H4 (cell line): ENCODE data around the gene TMEM9B. TPM values are rescaled to one million over a fixed set of nuclear protein-coding genes. Genes with fewer than 3 reads are reported as not detected.

Experiments used
- DNase-seq: peaks from one replicate; pipeline ENCODE4 v3.0.0-alpha.2; 2015; ENCODE audit warnings: low spot score
- total RNA-seq: library from RNA; depleted of rRNA; stranded (reverse); fragments of >200 nt; shearing (Covaris generic); gene quantifications from 2 replicates; pipeline ENCODE4 v1.2.3, GENCODE V29; 2014

TMEM9B gene
- total RNA-seq, 1 experiment from 2014 or later, result 53.1 TPM

DNA sequence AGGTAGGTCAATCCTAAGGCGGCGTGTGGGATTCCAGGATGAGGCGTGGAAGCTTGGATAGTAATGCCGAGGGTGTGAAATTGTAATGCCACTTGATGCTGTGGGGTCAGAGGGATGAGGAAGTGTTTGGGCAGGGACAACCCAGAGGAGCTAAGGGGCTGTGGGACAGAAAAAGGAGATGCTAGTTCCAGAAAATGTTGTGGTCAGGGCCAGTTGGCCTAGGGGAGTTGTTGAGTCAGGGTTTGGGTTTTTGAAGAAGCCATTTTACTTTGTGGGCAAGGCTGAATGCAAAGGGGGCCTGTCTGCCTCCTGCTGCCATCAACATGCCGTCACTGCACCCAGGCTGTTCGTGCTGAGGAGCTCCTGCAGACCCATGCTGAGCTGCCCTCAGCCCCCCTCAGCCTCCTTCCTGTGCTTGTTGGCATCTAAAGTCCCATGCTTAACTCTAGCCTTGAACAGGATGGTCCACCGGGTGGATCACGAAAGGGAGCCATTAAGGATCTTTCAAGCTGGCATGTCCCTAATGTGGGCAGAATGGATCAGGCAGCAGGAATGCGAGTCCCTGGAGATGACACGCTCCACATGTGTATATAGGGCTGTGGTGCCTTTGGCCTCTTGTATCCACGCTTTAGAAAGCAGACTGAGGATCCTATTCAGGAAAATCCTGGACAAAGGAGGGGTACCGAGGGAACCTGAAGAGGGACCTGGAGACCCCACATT lies 33.6 kb downstream of the TMEM9B start:
- DNase-seq, result no peak

DNA sequence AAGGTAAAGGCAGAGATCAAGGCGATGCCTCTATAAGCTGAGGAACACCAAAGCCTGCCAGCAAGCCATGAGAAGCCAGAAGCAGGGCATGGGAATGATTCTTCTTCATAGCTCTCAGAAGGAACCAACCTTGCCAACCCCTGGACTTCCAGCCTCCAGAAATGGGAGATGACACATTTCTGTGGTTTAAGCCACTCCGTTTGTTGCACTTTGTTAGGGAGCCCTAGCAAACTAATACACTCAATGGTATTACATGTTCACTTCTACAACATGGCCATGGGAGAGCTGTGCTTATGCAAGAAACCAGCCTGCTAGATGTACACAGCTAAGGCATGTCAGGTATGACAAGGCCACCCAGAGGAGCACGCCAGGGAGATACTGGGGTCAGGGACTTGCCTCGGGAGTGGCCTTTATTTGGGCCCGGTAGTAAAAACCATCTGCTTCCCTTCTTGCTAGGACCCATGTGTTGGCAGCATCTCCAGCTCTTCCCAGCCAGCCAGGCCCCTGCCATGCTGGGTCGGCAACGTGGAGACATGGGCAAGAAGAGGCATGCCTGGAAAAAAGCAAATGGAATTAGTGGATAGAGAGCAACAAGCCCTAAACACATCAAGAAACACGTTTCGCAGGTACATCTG lies 35.1 kb downstream of the TMEM9B start:
- no peak for DNase-seq

DNA sequence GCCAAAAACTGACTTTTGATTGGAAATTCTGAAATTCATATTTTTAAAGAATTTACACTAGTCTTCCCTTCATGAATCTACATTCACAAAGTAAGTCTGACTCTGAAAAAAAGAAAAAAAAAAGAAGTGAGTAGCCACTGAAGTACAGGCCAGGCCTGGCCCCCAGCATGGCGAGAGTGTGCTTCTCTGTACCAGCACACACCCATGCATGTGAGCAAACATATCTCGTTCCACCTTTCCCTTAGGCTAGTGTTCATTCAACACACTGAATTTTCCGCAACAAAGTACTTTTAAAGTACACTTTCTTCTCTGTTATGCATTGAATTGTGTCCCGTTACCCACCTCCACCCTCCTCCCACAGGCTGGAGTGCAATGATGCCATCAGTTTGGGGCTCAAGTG lies 36.0 kb downstream of the TMEM9B start:
- no peak for DNase-seq

DNA sequence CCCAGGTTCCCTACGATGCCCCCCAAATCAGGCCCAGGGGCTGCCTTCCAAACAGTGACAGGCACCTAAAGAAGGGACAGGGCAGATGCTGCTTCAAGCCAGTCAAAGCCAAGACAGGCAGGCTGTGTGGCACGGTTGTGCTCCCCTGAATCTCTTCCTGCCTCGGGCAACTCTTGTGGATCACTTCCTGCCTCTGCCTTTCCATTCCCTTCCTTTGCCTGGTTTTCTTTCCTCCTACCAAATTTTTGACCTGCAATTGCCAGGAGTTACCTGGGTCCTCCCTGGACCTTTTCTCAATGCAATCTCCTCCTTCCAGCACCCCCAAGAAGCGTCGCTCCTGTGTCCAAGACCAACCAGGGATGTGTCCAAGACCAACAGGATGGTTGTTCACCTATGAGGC lies 37.0 kb downstream of the TMEM9B start:
- no peak for DNase-seq

DNA sequence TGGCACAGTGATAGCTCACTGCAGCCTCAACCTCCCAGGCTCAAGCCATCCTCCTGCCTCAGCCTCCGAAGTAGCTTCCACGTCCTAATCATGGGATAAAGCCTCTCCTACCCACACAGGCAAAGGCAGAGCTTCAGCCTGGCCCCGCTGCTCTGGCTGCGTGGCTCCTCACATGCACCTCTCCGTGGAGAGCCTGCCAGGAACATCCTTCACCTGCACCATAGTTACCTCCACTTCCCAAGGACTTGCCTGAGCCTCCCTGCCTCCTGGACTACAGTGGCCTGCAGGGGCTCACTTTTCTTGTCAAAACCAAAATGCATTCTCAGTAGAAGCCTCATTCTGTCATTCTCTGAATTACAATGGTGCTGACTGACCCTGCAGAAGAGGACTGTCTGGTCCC lies 38.0 kb downstream of the TMEM9B start:
- no peak for DNase-seq

DNA sequence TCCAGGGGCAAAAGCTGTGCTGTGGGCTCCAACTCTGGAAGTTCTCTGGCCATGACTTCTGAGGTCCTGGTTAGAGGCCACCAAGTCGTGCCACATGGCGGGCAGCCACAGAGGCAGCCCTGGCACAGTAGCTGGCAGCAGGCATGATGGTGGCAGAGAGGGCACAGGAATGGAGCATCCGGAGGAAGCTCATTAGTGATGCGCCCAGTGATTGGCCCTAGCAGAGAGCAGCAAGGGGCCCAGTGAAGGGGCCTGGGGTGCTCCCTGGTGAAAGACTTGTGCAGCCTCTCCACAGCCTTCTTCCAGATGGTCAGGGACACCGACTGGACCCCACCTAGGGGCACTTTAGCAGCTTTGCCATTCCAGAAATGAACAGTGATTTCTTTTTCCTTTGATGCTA lies 38.5 kb downstream of the TMEM9B start:
- DNase-seq, result no peak

DNA sequence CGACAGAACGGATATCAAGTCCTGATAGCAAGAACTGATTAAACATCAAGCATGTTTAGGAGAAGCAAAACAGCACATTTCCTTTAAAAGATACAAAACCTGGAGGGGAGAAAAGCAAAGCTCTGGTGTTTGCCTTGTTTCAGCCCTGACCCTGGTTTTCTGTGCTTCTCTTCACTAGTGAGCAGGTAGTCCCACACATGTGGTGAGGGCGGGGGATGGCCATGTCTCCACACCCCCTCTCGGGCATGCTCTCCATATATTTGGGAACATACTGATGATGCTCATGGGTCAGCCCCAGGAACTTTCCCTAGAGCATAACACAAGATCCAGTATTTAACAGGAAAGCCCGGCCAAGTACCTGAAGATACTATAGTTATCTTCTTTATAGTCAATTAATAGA lies 41.6 kb downstream of the TMEM9B start:
- no peak for DNase-seq

DNA sequence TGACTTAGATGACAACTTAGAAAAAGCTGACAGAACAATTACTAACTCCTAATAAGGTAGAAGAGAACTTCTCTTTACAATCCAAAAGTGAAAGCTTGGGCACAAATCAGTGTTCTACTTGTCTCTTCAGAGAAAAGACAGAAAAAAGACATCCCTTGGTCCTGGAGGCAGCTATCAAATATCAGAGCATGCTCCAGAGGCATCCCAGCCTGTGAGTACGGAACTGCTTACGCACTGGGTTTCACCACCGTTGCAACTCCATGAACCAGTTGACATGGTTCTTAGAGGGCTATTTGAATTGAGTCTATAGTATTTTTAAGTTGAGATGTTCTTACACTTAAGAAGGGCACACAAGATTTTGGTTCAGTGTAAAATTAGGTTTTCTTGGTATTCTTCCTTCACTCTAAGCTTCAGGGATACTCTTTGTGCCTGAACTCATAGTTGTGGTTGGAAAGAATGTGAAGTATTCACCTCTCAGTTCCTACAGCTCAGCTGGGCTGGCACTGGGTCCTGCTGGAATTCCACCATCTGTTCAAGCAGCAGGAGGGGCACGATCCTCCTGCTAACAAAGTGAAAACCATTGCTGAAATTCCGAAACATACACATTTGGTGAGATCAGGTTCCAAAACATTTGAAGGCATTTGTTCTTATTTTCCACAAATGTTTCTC lies 47.0 kb downstream of the TMEM9B start:
- peak; percentile 90 for DNase-seq

DNA sequence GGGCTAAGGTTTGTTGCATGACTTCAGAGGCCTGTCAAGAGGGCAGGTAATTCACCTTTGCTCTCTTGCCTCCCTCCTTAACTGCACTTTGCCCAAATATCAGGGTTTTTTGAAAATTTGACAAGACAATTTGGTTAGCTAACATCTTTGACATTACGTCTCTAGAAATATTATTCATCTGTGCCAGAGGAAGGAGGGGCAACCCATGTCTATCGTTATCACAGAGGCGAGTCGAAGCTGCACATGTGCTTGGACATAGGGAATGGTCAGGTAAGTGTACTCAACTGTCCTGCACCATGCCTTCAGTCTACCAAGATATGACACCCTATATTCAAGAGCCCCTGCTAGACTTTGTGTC lies 49.6 kb downstream of the TMEM9B start:
- DNase-seq, result no peak

DNA sequence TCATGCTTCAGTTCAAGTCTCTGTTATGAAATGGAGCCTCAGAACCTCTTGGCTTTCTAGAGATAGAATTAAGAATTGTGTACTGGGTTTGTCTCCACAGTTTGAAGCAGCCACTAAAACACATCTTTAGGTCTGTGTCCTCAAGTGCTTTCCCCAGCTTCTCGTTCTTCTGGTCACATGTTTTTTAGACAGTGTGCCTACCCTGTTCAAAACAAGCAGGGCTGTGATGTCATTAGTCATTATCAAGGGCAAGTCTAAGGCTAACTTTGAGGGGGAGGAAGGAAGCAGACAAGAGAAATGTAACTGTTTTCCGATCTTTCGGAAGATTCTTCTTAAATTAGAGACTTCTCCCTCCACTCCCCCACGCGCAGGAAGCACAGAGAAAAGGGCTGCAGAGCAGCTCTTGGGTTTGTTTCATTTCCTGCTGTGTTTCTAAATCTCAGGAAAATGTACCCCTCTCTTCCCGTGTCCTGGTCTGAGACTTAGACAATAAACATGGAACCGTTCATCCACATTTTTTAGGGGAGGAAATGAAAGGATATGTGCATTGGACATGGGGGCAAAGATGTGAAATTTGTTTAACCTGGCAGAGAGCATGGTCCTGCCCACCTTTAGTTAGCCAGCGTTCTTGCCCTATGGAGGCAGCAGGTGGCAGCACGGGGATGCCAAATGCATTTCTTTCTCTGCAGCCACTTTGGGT lies 50.1 kb downstream of the TMEM9B start:
- peak; percentile 44 for DNase-seq

DNA sequence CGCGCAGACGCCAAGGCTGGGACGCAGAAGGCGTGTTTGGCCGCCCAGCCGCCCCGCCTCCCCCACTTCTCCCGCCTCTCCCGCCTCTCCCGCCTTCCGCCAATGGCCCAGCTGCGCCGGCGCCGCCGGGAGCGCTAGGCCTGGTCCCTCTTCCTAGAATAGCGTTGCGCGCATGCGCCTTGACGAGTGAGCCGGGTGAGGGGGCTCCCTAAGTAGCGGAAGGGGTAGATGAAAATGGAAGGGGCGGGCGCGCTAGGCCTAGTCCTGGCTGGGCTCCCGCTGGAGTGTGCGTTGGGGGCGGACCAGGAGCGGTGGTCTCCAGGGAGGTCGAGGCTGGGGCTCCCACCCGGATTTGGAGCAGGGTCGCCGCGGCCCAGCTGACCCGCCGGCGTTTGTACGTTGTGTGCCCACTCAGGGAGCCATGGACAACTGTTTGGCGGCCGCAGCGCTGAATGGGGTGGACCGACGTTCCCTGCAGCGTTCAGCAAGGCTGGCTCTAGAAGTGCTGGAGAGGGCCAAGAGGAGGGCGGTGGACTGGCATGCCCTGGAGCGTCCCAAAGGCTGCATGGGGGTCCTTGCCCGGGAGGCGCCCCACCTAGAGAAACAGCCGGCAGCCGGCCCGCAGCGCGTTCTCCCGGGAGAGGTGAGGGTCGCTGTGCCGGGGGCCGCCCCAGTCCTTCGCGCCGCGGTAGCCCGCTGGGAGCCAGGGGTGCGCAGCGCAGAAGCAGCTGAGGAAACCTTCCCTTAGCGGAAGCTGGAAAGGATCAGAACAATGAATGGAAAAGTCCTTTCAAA lies 53.0 kb downstream of the TMEM9B start, which contains the start of gene AKIP1:
Gene AKIP1, plus strand, starts transcription at position 161 of the 795 bp plus-strand sequence. Its CDS starts 261 bp downstream, at position 422.
- DNase-seq, result peak; percentile 95

DNA sequence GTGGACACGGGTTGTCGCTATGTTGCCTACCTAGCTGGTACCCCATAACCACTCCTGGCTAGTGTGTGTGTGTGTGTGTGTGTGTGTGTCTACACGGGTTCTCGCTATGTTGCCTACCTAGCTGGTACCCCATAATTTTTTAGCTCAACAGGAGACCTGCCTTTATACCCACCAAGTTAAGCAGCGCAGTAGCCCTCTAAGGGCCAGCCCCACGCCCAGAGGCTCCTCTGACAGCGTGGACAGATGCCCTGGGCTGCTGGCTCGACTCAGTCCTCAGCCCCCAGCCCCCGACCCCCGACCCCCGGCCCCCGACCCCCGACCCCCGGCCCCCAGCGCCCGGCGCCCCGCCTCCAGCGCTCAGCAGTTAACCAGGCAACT lies 53.6 kb downstream of the TMEM9B start:
- DNase-seq, result no peak

DNA sequence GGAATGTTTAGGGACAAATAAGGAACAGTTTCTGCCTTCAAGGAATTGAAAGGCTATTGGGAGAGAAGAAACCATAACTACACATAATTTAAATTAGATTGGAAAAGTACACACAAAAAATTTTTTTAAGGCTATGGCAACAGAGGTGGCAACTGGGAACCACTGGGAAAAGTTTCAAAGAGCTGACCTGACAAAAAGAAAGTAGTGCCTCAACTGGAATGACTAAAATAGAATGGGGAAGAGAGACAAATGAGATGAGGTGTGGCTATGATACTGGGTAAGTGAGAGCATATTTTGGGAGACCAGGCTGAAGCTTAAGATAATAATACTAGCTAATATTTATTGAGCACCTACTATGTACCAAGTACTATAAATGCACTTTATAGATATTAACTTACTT lies 56.1 kb downstream of the TMEM9B start:
- no peak for DNase-seq

DNA sequence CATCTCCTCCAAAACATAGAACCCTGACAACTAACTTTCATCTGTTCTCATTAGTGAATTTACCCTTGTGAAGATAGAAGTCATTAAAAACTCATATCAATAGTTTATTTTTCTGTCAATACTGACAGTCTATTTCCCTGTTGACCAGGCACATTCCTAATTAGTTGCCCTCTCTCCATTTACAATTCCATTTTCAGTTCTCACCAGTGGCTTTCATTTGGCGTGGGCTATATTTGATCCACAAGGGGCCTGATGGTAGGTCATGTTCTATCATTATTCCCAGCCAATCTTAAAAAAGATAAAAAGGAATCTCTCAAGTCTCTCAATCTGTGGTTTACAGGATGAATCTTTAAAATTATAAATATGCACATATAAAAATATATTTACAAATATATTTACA lies 57.1 kb downstream of the TMEM9B start:
- DNase-seq, result no peak

DNA sequence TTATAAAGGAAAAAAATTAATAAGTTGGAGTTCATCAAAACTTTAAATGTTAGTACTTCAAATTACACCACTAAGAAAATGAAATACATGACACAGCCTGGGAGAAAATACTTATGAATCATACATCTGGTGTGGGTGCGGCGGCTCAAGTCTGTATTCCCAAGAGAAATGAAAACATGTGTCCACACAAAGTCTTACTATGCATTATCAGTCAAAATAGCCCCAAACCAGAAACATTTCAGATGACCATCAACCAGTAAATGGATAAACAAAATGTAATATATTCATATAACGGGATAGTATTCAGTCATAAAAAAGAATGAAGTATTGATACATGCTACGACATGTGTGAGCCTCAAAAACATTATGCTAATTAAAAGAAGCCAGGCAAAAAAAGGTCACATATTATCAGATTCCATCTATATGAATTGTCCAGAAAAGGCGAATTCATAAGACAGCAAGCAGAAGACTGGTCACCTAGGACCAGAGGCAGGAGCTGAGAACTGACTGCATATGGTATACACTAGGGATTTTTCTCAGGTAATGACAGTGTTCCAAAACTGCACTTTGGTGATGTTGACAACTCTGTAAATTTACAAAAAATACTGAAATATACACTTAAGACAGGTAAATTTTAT lies 58.6 kb downstream of the TMEM9B start:
- no peak for DNase-seq

DNA sequence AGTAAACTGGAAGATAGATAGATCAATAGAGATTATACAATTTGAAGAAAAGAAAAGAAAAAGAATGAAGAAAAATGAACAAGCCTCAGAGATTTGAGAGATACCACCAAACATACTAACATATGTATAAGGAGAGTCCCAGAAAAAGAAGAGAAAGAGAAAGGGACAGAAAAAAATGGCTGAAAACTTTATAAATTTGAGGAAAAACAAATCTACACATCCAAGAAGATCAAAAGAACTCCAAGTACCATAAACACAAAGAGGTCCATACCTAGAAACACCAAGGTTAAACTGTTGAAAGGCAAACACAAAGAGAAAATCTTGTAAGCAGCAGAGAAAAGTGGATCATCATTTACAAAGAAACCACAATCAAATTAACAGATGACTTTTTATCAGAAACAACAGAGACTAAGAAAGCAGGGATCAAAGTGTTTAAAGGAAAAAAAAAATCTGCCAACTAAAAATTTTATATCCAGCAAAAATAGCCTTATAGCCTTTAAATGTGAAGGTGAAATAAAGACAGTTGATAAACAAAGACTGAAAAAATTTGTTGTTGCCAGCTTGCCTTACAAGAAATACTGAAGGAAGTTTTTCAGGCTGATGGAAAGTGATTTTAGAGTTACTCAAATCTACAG lies 65.0 kb downstream of the TMEM9B start:
- DNase-seq, result no peak
